ENCODE measurements around the gene RER1.

RER1 gene

DNA sequence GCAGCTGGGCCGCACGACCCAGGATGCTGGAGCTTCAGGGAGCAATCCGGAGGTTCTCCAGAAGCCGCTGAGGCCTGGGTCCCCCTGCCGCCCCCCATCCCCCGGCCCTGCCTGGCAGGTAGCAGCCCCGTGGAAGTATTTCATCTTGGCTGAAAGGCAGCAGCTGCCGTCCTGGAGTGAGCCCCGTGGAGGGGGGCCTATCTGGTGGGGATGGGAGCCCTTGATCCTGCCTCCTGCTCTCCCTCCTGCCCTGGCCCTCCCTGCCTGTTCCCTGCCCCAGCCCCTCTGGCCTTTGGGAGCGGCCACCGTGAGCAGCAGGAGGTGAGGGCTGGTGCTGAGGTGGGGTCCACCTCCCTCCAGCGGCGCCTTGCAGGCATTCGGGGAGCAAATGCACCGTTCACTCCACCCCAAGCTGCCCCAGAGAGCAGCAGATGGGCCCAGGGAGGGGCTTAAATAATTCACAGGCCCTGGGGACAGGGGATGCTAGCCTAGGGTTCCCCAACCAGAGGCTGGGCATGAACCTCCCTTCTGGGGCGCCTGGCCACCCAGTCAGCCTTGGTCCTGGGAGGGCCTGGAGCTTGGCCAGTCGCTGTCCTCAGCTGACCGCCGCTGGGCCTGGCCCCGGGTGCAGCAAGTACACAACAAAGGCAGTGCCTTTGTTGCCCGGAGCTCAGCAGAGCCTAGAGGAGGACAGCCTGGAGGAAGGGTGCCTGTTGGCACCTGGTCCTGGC lies 60.7 kb downstream of the RER1 start:
- H3K4me1 ChIP-seq (ENCODE audit: control insufficient read depth, insufficient read depth, low read length): peaks cover 11% of the 10 kb centered on the region; the same call in 1 of the 2 replicates
- no peak overlapping the region for H3K27ac ChIP-seq (ENCODE audit: low read depth, low read length)
- H3K9ac ChIP-seq (ENCODE audit: low read depth, low read length): no peak overlapping the region

DNA sequence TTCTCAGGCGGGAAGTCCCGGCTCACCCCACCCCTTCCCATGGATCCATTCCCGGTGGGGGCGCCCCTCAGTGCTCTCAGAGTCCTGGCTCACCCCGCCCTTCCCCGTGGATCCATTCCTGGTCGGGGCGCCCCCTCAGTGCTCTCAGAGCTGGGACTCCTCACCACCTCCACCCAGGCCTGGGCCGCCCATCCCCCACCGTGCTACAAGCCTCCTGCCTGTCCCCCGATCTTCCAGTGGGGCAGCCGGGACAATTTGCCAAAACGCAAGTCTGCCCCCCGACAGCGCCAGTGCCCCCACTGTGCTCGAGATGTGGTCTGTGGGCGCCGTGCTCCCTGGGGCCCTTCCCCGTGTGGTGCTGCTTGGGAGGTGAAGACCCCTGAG lies 61.3 kb downstream of the RER1 start:
- H3K9ac ChIP-seq (ENCODE audit: low read depth, low read length): no peak overlapping the region
- no peak overlapping the region for H3K27ac ChIP-seq (ENCODE audit: low read depth, low read length)

More for the DNA sequence above, 60.7 kb downstream of the RER1 start:
- no peak overlapping the region for H3K4me3 ChIP-seq (ENCODE audit: low read depth, low read length)
- H3K9me3 ChIP-seq (ENCODE audit: control insufficient read depth, insufficient read depth, low read length): no peaks in the 10 kb centered on the region
- H3K36me3 ChIP-seq (ENCODE audit: control insufficient read depth, insufficient read depth, low read length): no peaks in the 10 kb centered on the region
- H3K27me3 ChIP-seq (ENCODE audit: control insufficient read depth, insufficient read depth, low read length): no peaks in the 10 kb centered on the region

DNA sequence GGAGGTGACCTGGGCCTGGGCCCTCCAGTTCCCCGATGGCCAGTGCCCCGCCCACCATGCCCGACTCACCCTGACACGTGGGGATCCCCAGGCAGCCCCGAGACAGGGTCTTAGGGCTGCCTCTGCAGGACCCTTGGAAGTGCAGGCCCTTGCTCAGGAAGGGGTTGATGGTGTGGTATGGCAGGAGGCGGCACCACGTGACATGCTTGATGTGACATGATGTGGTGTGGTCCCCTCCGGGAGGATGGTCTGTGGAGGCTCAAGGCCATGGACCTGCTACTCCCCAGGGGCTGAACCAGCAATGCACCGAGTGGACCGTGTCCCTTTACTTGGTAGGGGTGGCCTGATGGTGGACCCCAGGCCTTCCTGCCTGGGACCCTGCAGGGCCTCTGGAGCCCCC lies 62.6 kb downstream of the RER1 start:
- H3K9me3 ChIP-seq (ENCODE audit: control insufficient read depth, insufficient read depth, low read length): no peaks in the 10 kb centered on the region
- H3K36me3 ChIP-seq (ENCODE audit: control insufficient read depth, insufficient read depth, low read length): no peaks in the 10 kb centered on the region
- no peaks in the 10 kb centered on the region for H3K4me1 ChIP-seq (ENCODE audit: control insufficient read depth, insufficient read depth, low read length)
- no peak overlapping the region for H3K27ac ChIP-seq (ENCODE audit: low read depth, low read length)
- no peak overlapping the region for H3K4me3 ChIP-seq (ENCODE audit: low read depth, low read length)
- no peak overlapping the region for H3K9ac ChIP-seq (ENCODE audit: low read depth, low read length)
- H3K27me3 ChIP-seq (ENCODE audit: control insufficient read depth, insufficient read depth, low read length): no peaks in the 10 kb centered on the region

More for the DNA sequence above, 61.3 kb downstream of the RER1 start:
- Histone ChIP-seq H3K4me3 (ENCODE audit: low read depth, low read length) (no peak overlapping the region), H3K4me1 (ENCODE audit: control insufficient read depth, insufficient read depth, low read length) (peaks cover 5% of the 10 kb centered on the region; the same call in 1 of the 2 replicates), H3K27me3 (ENCODE audit: control insufficient read depth, insufficient read depth, low read length) (no peaks in the 10 kb centered on the region), H3K36me3 (ENCODE audit: control insufficient read depth, insufficient read depth, low read length) (no peaks in the 10 kb centered on the region), H3K9me3 (ENCODE audit: control insufficient read depth, insufficient read depth, low read length) (no peaks in the 10 kb centered on the region)

Measured in HUES48 (cell line).